IMR-90 (cell line): ENCODE measurements around the gene OOSP1. TPM values are rescaled to one million over a fixed set of nuclear protein-coding genes. Genes with fewer than 3 reads are reported as not detected.

ENCODE experiments used
- ATAC-seq: fragments of 200-7000 bp; cut with Tn5 transposase; 2 replicates; pipeline ENCODE4 v1.9.1; 2020; ENCODE audit warnings: low read depth, mild to moderate bottlenecking, moderate library complexity
- BruUV-seq: library from RNA; stranded (reverse); fragments of 400-500 nt; replicated peaks from 2 replicates; lab custom pipeline; 2021; lab: Mats Ljungman, UMichigan
- CTCF ChIA-PET: fragments of 300-600 bp; formaldehyde crosslinking; extraction: SDS; loops from one replicate; lab custom pipeline; 2021; ENCODE audit warnings: antibody characterized with exemption; lab: Yijun Ruan, JAX
- POLR2A ChIA-PET: fragments of 300-600 bp; sonication (Branson Sonifier 250); formaldehyde crosslinking; loops from one replicate; lab custom pipeline; 2022; ENCODE audit warnings: antibody characterized with exemption; ENCODE audit not compliant: unreplicated experiment; lab: Charles Lee
- DNase-seq: peaks from one replicate; pipeline ENCODE4 v3.0.0; 2013
- H2AFZ ChIP-seq: replicated peaks from 2 replicates; pipeline ENCODE3; 2013; ENCODE audit warnings: low read length, mild to moderate bottlenecking; ENCODE audit not compliant: poor library complexity
- H2AK5ac ChIP-seq: 2 replicates; pipeline ENCODE4 v1.6.1; 2013; ENCODE audit warnings: low read depth, low read length, inconsistent platforms
- H2AK9ac ChIP-seq: replicated peaks from 2 replicates; pipeline ENCODE3; 2013; ENCODE audit warnings: mild to moderate bottlenecking, low read depth, low read length, moderate library complexity; ENCODE audit not compliant: poor library complexity
- H2BK120ac ChIP-seq: 2 replicates; pipeline ENCODE4 v1.6.1; 2013; ENCODE audit warnings: low read depth, low read length, inconsistent platforms
- H2BK15ac ChIP-seq: 3 replicates; pipeline ENCODE4 v1.6.1; 2013; ENCODE audit warnings: low read depth, low read length, inconsistent platforms
- H2BK20ac ChIP-seq: 2 replicates; pipeline ENCODE4 v1.6.1; 2013; ENCODE audit warnings: low read depth, mild to moderate bottlenecking, inconsistent platforms, low read length, moderate library complexity
- H2BK5ac ChIP-seq: 2 replicates; pipeline ENCODE4 v1.6.1; 2013; ENCODE audit warnings: mild to moderate bottlenecking, low read depth, low read length, inconsistent platforms; ENCODE audit not compliant: poor library complexity, severe bottlenecking
- H3K14ac ChIP-seq: replicated peaks from 2 replicates; pipeline ENCODE4 v1.6.1; 2013; ENCODE audit warnings: low read depth, low read length, inconsistent platforms
- H3K18ac ChIP-seq: 2 replicates; pipeline ENCODE4 v1.6.1; 2013; ENCODE audit warnings: low read depth, low read length, control low read depth
- H3K23ac ChIP-seq: 2 replicates; pipeline ENCODE4 v1.6.1; 2013; ENCODE audit warnings: low read depth, low read length, inconsistent platforms
- H3K27ac ChIP-seq: 2 replicates; pipeline ENCODE4 v1.5.1; 2013; ENCODE audit warnings: mild to moderate bottlenecking, control low read depth, low read length; ENCODE audit not compliant: insufficient read depth
- H3K27me3 ChIP-seq: 2 replicates; pipeline ENCODE4 v1.6.1; 2013; ENCODE audit warnings: low read length; ENCODE audit not compliant: control insufficient read depth, insufficient read depth
- H3K36me3 ChIP-seq: 2 replicates; pipeline ENCODE4 v1.6.1; 2013; ENCODE audit warnings: low read length, mixed read lengths; ENCODE audit not compliant: control insufficient read depth, insufficient read depth
- H3K4ac ChIP-seq: 2 replicates; pipeline ENCODE4 v1.6.1; 2013; ENCODE audit warnings: low read depth, low read length, inconsistent platforms
- H3K4me1 ChIP-seq: 2 replicates; pipeline ENCODE4 v1.6.1; 2013; ENCODE audit warnings: low read length, mixed read lengths; ENCODE audit not compliant: control insufficient read depth, insufficient read depth
- H3K4me2 ChIP-seq: 2 replicates; pipeline ENCODE4 v1.6.1; 2013; ENCODE audit warnings: low read depth, mild to moderate bottlenecking, control low read depth, low read length, moderate library complexity
- H3K4me3 ChIP-seq: 2 replicates; pipeline ENCODE4 v1.5.1; 2013; ENCODE audit warnings: low read depth, mild to moderate bottlenecking, control low read depth, low read length, moderate library complexity; ENCODE audit not compliant: insufficient read depth
- H3K56ac ChIP-seq: 2 replicates; pipeline ENCODE4 v1.6.1; 2013; ENCODE audit warnings: low read length, inconsistent platforms; ENCODE audit not compliant: insufficient read depth; ENCODE audit errors: extremely low read depth
- H3K79me1 ChIP-seq, 2 experiments: 2 replicates each; pipeline ENCODE4 v1.6.1; 2013; ENCODE audit warnings: low read length in 2 of 2, inconsistent platforms in 1 of 2, low read depth in 1 of 2
- H3K9ac ChIP-seq: 2 replicates; pipeline ENCODE4 v1.6.1; 2013; ENCODE audit warnings: low read depth, low read length, control low read depth
- H3K9me1 ChIP-seq: 2 replicates; pipeline ENCODE4 v1.6.1; 2013; ENCODE audit warnings: low read length, inconsistent platforms; ENCODE audit not compliant: insufficient read depth
- H3K9me3 ChIP-seq: 2 replicates; pipeline ENCODE4 v1.6.1; 2013; ENCODE audit warnings: low read length; ENCODE audit not compliant: control insufficient read depth, insufficient read depth
- H4K20me1 ChIP-seq: 2 replicates; pipeline ENCODE4 v1.6.1; 2013; ENCODE audit warnings: low read length, inconsistent platforms; ENCODE audit not compliant: insufficient read depth
- H4K5ac ChIP-seq: 2 replicates; pipeline ENCODE4 v1.6.1; 2013; ENCODE audit warnings: mild to moderate bottlenecking, low read depth, low read length, control low read depth
- H4K8ac ChIP-seq, 2 experiments: 2 replicates each; pipeline ENCODE4 v1.6.1; 2013; ENCODE audit warnings: low read depth in 2 of 2, low read length in 2 of 2, control low read depth in 1 of 2, inconsistent platforms in 1 of 2
- H4K91ac ChIP-seq: 2 replicates; pipeline ENCODE4 v1.6.1; 2013; ENCODE audit warnings: low read depth, low read length, inconsistent platforms; ENCODE audit not compliant: insufficient read depth
- FOS ChIP-seq: fragments of 150-350 bp; IDR thresholded peaks from 2 replicates; pipeline ENCODE4 v1.6.1; 2016; ENCODE audit warnings: low read depth, low read length
- MAZ ChIP-seq: IDR thresholded peaks from 2 replicates; pipeline ENCODE4 v1.6.1; 2012; ENCODE audit warnings: low read depth, mild to moderate bottlenecking, low read length, improper control_type of control experiment, moderate library complexity, borderline replicate concordance
- NFE2L2 ChIP-seq: fragments of 150-350 bp; IDR thresholded peaks from 2 replicates; pipeline ENCODE4 v1.6.1; 2016; ENCODE audit warnings: low read depth, mild to moderate bottlenecking, low read length
- RFX5 ChIP-seq: IDR thresholded peaks from 2 replicates; pipeline ENCODE4 v1.8.0; 2012; ENCODE audit warnings: low read depth, mild to moderate bottlenecking, low read length, moderate library complexity
- SMC3 ChIP-seq: fragments of 150-350 bp; IDR thresholded peaks from 2 replicates; pipeline ENCODE4 v1.6.1; 2016; ENCODE audit warnings: low read depth, mild to moderate bottlenecking, antibody characterized with exemption, low read length, moderate library complexity
- WGBS, 2 experiments: methylation state at CpG; one replicate each; pipeline versions ENCODE4 v1.1.5 to v1.1.7; 2013; ENCODE audit warnings: missing lambda C conversion rate in 2 of 2; ENCODE audit not compliant: insufficient read length in 1 of 2; ENCODE audit errors: extremely low coverage in 2 of 2; 5-methylcytosine and 5-hydroxymethylcytosine counted together
- dilution Hi-C: fragments of 300-500 bp; cut with HindIII; formaldehyde crosslinking; loops from one replicate; pipeline ENCODE4 v1.14.3; 2018; ENCODE audit warnings: low sequenced_read_pairs; ENCODE audit not compliant: unreplicated experiment
- in situ Hi-C: fragments of 300-500 bp; cut with MboI; formaldehyde crosslinking; loops from 3 replicates; pipeline ENCODE4 v1.14.3; 2019; ENCODE audit warnings: low sequenced_read_pairs, inconsistent platforms, mixed read lengths
- intact Hi-C: fragments of 100-400 bp; cut with micrococcal nuclease; formaldehyde crosslinking; loops from 2 replicates; pipeline ENCODE4 v1.10.0; 2022
- polyA plus RNA-seq, 3 experiments: library from polyadenylated mRNA; depleted of rRNA; stranded (reverse); fragments of >200 nt; gene quantifications; 2 replicates each; pipeline ENCODE4 v1.2.3, GENCODE V29; 2012; ENCODE audit warnings: low replicate concordance in 1 of 3
- total RNA-seq: library from RNA; depleted of rRNA; stranded (reverse); fragments of >200 nt; gene quantifications from 2 replicates; pipeline ENCODE4 v1.2.3, GENCODE V29; 2012

OOSP1 gene
- total and polyA plus RNA-seq, 2 of the 4 experiments (the other 2 are of a cell fraction), result not detected

DNA sequence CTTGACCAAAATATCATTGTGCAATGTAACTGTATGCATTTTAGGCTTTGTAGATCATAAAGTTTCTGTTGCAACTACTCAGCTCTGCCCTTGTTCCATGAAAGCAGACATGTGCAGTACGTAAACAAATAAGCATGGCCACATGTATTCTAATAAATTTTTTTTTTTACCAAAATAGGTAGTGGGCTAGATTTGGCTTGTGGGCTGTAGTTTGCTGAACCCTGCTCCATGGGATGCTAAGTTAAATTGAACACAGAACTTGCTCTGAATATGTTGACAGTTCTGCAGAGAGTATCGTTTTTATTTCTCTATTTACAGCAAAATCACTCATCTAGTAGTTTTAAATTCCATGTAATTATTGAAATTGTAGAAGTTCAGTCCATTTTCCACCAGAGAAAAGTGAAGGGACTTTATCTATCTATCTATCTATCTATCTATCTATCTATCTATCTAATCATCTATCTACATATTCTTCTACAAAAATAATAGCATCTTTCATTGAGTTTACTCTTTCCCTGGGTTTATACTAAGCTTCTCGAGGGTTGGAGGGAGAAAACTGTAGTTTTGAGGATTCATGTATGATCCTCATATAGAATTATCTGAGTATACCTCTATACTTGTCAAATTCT is 16.1 kb downstream of the OOSP1 start:
- dilution Hi-C loops, result no loop called here

More for the DNA sequence above, 16.1 kb downstream of the OOSP1 start:
- no peak overlapping the region for H2AK9ac ChIP-seq
- WGBS, 2 experiments, result no CpG with 5 or more reads among the region's 3 CpGs
- H2BK15ac ChIP-seq, result no peak overlapping the region
- H4K5ac ChIP-seq, result no peak overlapping the region
- no peak overlapping the region for H2AK5ac ChIP-seq
- H3K23ac ChIP-seq, result no peak overlapping the region
- no peaks in the 10 kb centered on the region for H3K4me1 ChIP-seq
- in situ Hi-C loops, result no loop called here
- no peak overlapping the region for H2BK5ac ChIP-seq
- DNase-seq (no peak), ATAC-seq (no peak)
- no peak overlapping the region for H4K91ac ChIP-seq
- intact Hi-C loops, result no loop called here
- H3K4me3 ChIP-seq, result no peak overlapping the region
- CTCF ChIA-PET, result no interaction called here
- no peak overlapping the region for H3K18ac ChIP-seq
- H2BK120ac ChIP-seq, result no peak overlapping the region
- POLR2A ChIA-PET, result no interaction called here
- H3K79me1 ChIP-seq, result no peaks in the 10 kb centered on the region
- H2BK20ac ChIP-seq, result no peak overlapping the region
- H3K27ac ChIP-seq, result no peak overlapping the region
- H4K20me1 ChIP-seq, result no peaks in the 10 kb centered on the region
- no peaks in the 10 kb centered on the region for H3K9me1 ChIP-seq
- no peaks in the 10 kb centered on the region for H3K36me3 ChIP-seq
- 0 out of 2 replicates have a peak, but pooled peaks cover 1% of the 10 kb centered on the region for H3K9me3 ChIP-seq
- no peaks in the 10 kb centered on the region for H3K27me3 ChIP-seq
- no peak overlapping the region for H3K14ac ChIP-seq
- no peak overlapping the region for H4K8ac ChIP-seq
- H2AFZ ChIP-seq, result no peak overlapping the region
- no peak overlapping the region for H3K4ac ChIP-seq
- no peak overlapping the region for H3K56ac ChIP-seq
- BruUV-seq, result no TSS peak
- H3K4me2 ChIP-seq, result no peak overlapping the region
- TF ChIP-seq MAZ (no peak), FOS (no peak), RFX5 (no peak), NFE2L2 (no peak), SMC3 (no peak)
- no peak overlapping the region for H3K9ac ChIP-seq
